Breast epithelium (tissue), 3 donors: Measurements from ENCODE around the gene FHAD1.

Experiments
- CTCF ChIP-seq, 3 donors: fragments of 450-650 bp; IDR thresholded peaks; one replicate each; pipeline ENCODE4 v1.5.1; 2016 to 2017; ENCODE audit warnings: antibody characterized with exemption in 3 of 3, mild to moderate bottlenecking in 3 of 3, moderate library complexity in 3 of 3
- POLR2A ChIP-seq: fragments of 450-650 bp; IDR thresholded peaks from one replicate; pipeline ENCODE4 v1.6.1; 2016; ENCODE audit warnings: antibody characterized with exemption, mild to moderate bottlenecking, moderate library complexity
- POLR2AphosphoS5 ChIP-seq, 3 donors: sonication (generic); formaldehyde crosslinking; IDR thresholded peaks; one replicate each; pipeline ENCODE4 v1.6.1; 2017; ENCODE audit warnings: antibody characterized with exemption in 3 of 3

- no peak for TF ChIP-seq POLR2A
- TF ChIP-seq POLR2AphosphoS5 (IDR thresholded peaks at IDR 0.05), result no peak
- no peak for TF ChIP-seq CTCF (IDR thresholded peaks at IDR 0.05)
These were observed 3.6 kb upstream of the FHAD1 start for GRCh38 chr1:15243275-15244043.
